ENCODE data around the gene ADD2.

DNA sequence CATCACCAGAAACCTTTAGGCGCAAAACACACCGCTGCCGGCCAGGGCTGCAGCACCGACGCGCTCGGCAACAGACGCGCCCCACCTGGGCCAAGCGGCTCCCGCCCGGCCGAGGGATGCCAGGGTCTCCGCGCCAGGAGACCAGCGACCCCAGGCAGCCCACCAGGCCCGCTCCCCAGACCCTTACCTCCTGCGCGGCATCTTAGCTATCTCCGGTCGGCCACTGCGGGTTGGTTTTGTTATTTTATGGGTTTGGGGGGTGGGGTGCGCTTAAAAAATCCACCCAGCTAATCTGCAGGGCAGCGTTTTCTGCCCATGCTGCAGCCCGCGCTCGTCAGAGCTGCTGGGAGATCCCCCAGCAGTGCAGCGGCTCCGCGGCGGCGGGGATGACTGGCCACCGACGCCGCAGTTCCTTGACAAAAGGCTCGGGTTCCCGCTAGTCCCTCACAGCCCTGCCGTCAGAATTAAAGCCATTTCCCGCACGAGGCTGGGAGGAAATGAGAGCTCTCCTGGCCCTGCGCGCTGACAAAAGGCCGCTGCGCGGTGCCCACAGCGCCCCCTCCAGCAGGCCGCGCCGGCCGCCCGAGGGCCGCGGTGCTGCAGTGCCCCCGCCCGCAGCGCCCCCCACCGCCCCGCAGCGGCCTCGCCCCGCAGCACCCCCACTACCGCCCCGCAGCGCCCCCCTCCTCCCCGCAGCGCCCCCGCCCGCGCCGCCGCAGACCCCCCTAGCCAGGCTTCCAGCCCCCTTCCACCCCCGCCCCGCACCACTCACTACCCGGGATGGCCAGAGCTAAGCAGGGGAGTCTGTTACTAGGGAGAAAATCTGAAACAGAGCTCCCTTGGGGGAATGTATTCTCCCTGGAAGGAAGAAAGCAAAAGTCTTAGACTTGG lies at the start of gene ADD2:
- TF ChIP-seq, protein P1, sequence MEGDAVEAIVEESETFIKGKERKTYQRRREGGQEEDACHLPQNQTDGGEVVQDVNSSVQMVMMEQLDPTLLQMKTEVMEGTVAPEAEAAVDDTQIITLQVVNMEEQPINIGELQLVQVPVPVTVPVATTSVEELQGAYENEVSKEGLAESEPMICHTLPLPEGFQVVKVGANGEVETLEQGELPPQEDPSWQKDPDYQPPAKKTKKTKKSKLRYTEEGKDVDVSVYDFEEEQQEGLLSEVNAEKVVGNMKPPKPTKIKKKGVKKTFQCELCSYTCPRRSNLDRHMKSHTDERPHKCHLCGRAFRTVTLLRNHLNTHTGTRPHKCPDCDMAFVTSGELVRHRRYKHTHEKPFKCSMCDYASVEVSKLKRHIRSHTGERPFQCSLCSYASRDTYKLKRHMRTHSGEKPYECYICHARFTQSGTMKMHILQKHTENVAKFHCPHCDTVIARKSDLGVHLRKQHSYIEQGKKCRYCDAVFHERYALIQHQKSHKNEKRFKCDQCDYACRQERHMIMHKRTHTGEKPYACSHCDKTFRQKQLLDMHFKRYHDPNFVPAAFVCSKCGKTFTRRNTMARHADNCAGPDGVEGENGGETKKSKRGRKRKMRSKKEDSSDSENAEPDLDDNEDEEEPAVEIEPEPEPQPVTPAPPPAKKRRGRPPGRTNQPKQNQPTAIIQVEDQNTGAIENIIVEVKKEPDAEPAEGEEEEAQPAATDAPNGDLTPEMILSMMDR (IDR thresholded peaks at IDR 0.05; ENCODE audit: low read depth, low read length, poor library complexity, severe bottlenecking) = peak; percentile 25
- TF ChIP-seq EZH2phosphoT487 (IDR thresholded peaks at IDR 0.05; ENCODE audit: borderline replicate concordance, low read length) = peak; percentile 42; the same call in 1 of the 2 replicates

Measured in DOHH2 (cell line).